HG02623 (cell line): ENCODE results near the gene CEBPE.

Experiments used
- ATAC-seq: cut with Tn5 transposase; IDR thresholded peaks from one replicate; pipeline ENCODE4 v1.9.1; 2021; ENCODE audit warnings: moderate library complexity; ENCODE audit not compliant: unreplicated experiment

CEBPE gene

DNA sequence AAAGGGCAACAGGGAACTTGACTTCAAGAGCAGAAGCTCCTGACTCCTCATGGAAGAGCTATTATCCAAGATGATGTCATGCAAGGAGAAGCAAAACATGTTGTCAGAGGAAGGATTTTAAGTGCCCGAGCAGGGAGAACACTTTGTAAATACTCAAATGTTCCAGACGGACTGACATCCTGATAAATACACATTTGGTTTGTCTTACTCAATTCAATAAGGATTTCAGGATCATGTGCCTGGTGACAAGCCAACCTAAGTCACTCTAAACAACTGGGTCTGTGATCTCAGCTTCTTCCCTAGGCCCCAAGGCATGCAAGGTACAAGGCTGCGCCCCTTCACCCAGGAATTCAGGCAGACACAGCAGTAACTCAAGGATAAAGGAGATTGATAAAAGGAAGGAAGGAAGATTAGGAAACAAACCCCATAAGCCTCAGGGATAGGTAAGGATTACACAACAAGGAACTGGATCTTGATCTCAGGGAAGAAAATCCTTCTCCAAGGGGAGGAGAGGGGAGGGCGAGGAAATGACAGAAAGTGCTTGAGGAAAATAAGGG, 26.8 kb upstream of the CEBPE start:
- no peak for ATAC-seq

- no peak for ATAC-seq
These were observed 24.9 kb upstream of the CEBPE start for GRCh38 chr14:23143911-23144310.

GRCh38 chr14:23142826-23143225, 23.8 kb upstream of the CEBPE start:
- ATAC-seq, result no peak

GRCh38 chr14:23141706-23142444, 22.8 kb upstream of the CEBPE start:
- no peak for ATAC-seq

DNA sequence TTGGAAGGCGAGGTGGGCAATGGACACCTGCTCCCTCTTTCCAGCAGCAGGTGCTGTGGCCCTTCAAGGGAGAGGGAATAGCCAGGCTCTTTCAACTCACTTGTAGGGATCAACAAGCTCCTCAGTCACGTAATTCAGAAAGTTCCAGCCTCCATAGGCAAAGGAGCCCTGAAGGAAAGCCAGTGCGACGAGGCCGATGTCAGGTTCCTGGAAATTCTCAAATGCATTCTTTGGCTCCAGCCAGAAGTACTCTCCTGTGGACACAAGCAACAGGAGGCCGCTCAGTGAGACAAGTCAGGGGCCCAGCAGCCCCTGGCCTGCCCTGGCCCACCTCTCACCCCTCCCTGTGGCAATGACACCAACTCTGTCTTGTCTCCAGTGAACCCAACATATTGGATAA, 21.3 kb upstream of the CEBPE start:
- no peak for ATAC-seq

DNA sequence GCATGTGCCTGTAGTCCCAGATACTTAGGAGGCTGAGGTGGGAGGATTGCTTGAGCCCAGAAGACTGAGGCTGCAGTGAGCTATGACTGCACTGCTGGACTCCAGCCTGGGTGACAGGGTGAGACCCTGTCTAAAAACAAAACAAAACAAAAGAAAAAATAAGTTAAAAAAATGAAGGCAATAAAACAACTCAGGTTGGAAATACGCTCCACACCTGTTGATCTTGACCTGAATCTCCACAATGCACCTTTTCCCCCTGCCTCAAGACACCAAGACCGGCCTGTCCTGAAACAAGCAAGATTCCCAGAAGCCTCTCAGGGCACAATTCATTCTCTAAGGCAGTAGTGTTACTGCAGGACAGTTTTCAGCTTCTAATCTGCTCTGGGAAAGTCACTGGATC, 20.8 kb upstream of the CEBPE start:
- ATAC-seq, result no peak

GRCh38 chr14:23137813-23138535, 18.9 kb upstream of the CEBPE start:
- ATAC-seq, result no peak

DNA sequence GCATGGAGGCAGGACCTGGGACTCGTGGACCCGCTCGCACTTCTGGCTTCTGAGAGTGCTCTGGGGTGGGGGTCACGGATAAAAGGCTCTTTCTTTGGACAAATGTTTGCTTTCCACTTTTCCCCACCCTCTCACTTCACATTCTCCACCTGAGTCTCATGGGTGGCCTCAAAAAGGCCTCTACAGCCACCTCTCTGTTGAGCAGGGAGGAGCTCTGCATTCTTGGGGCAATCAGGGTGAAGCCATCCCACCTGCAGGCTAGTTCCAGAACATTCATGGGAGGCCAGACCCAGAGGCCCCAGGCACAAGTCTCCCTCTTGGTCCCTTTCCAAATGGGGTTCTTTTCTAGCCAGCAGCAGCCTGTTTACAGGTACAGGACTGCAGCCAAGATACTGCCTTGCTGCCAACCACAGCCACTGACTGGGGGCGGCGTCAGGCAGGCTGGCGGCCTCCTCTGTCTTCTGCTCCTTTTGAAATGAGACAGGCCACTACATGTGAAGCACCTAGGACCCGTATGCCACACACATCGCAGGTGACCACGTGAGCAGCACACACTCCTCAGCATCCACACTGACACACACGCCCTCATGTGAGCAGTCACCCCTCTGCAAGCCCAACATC, 18.2 kb upstream of the CEBPE start:
- no peak for ATAC-seq

DNA sequence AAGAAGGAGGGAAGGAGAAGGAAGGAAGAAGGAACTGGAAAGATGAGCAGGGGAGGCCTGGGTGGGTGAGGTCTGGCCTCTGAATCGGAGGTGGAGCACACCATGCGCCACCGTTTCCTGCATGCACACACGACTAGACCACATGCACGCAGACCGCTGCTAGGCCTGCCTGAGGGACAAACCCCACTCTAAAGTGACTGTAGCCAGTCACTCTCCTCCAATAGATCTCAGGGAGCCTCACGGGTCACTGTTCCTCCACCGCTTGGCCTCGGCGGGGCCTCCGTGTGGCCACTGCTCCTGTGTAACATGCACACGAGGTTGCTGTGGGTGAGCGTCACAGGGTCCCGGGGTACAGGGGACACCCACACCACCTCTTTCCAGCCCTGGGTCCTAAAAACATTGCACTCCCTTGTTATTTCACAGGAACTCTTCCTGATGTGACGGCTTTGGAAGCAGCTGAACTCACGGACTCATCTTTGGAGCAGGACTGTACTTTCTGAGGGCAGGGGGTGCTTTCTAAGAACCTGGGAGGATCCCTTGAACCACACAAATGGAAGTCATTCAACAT, 17.6 kb upstream of the CEBPE start:
- no peak for ATAC-seq

- no peak for ATAC-seq
These were observed 13.9 kb upstream of the CEBPE start for GRCh38 chr14:23132970-23133369.

GRCh38 chr14:23131482-23131881, 12.4 kb upstream of the CEBPE start:
- no peak for ATAC-seq

- ATAC-seq, result no peak
These were observed 11.8 kb upstream of the CEBPE start for GRCh38 chr14:23130871-23131270.

- ATAC-seq, result no peak
These were observed 10.8 kb upstream of the CEBPE start for GRCh38 chr14:23129759-23130316.

DNA sequence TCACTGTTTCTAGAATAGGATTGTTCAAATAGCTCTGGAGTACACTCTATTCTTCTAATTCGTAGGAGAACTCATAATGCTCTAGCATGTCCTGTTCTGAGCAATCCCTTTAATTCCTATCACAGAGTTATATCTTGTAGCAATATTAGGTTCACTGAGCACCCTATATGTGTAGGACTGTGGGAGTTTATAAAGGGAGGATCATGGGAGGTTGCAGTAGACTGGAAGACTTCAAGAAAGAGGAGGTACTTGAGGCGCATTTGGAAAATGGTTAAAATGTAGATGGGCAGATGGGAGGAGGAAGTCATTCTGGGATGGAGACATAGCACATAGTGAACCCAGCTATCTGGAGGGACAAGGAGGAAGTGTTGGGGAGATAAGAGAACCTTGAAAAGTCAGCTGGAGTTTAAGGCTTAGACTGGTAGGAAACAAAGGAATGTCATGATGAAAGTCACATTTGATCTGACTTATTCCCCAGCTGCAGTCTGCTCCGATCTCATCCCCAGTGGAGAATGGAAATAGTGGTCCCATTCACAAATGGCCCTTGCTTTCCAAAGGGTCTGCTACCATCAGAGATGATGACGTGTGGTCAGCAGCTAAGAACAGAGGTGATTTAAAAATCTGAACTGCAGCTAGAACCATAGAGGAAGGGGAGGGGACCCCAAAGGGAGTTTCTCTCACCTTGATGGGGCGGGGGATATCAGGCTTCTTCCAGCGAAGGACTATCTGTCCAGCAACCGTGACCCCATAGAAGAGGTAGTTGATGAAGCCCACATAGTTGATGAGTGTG, 10.1 kb upstream of the CEBPE start:
- ATAC-seq, result no peak

GRCh38 chr14:23127861-23128260, 8.8 kb upstream of the CEBPE start:
- ATAC-seq, result no peak

GRCh38 chr14:23126548-23127278, 7.7 kb upstream of the CEBPE start:
- ATAC-seq, result no peak

GRCh38 chr14:23125933-23126524, 7.0 kb upstream of the CEBPE start:
- no peak for ATAC-seq

DNA sequence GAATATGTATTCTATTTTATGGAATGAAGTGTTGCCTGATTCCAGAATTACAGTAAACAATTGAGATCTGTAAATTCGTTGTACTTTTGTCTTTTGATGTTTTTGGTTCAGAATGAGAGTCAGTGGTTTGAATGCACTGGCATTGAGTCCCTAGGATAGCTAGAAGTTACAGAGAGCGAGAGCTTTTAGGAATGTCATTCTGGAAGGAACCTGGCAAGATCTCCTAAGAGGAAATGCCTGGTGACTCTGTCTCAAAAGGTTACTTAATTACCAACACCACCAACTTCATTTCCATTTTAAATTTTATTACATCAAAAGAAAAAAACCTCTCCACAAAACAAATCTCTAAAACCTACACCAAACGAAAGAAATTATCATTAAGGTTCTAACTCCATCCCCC, 6.0 kb upstream of the CEBPE start:
- no peak for ATAC-seq

GRCh38 chr14:23124337-23124954, 5.4 kb upstream of the CEBPE start:
- no peak for ATAC-seq
